GM18508 (cell line): ENCODE measurements around the gene GAB4.

Source experiments
- ATAC-seq: cut with Tn5 transposase; IDR thresholded peaks from one replicate; pipeline ENCODE4 v1.9.1; 2021; ENCODE audit warnings: moderate number of reproducible peaks; ENCODE audit not compliant: insufficient read depth, unreplicated experiment

The GAB4 gene

GRCh38 chr22:16988257-16988656, 19.8 kb downstream of the GAB4 start:
- ATAC-seq = no peak

- ATAC-seq = no peak
These were observed 20.2 kb downstream of the GAB4 start for GRCh38 chr22:16987822-16988221.

GRCh38 chr22:16975155-16975885, 32.7 kb downstream of the GAB4 start:
- no peak for ATAC-seq

GRCh38 chr22:16974298-16975084, 33.5 kb downstream of the GAB4 start:
- ATAC-seq = no peak

GRCh38 chr22:16973591-16974297, 34.3 kb downstream of the GAB4 start:
- ATAC-seq = no peak

- no peak for ATAC-seq
These were observed 35.7 kb downstream of the GAB4 start for GRCh38 chr22:16972311-16972710.

- no peak for ATAC-seq
These were observed 37.6 kb downstream of the GAB4 start for GRCh38 chr22:16970446-16970845.

- no peak for ATAC-seq
These were observed 38.3 kb downstream of the GAB4 start for GRCh38 chr22:16969508-16970327.

GRCh38 chr22:16968218-16968595, 39.8 kb downstream of the GAB4 start:
- ATAC-seq = no peak

GRCh38 chr22:16967453-16968217, 40.4 kb downstream of the GAB4 start:
- no peak for ATAC-seq

GRCh38 chr22:16966251-16966650, 41.8 kb downstream of the GAB4 start:
- ATAC-seq = no peak

GRCh38 chr22:16965560-16965959, 42.5 kb downstream of the GAB4 start:
- no peak for ATAC-seq

GRCh38 chr22:16965083-16965482, 42.9 kb downstream of the GAB4 start:
- no peak for ATAC-seq

- ATAC-seq = no peak
These were observed 43.7 kb downstream of the GAB4 start for GRCh38 chr22:16964366-16964765.

GRCh38 chr22:16963189-16963945, 44.7 kb downstream of the GAB4 start:
- no peak for ATAC-seq

- ATAC-seq = no peak
These were observed 45.5 kb downstream of the GAB4 start for GRCh38 chr22:16962501-16962900.

GRCh38 chr22:16961477-16962186, 46.4 kb downstream of the GAB4 start:
- no peak for ATAC-seq

- no peak for ATAC-seq
These were observed 47.2 kb downstream of the GAB4 start for GRCh38 chr22:16960884-16961249.
